Sciatic nerve (tissue), 2 donors: ENCODE data around the gene MAX. TPM values are rescaled to one million over a fixed set of nuclear protein-coding genes. Genes with fewer than 3 reads are reported as not detected.
A peak's percentile ranks its signal among the peaks of the same experiment; 100 is the strongest.

Source experiments
- ATAC-seq: fragments of 200-7000 bp; cut with Tn5 transposase; one replicate; pipeline ENCODE4 v1.9.1; 2020; ENCODE audit warnings: mild to moderate bottlenecking, moderate library complexity
- DNase-seq: peaks from one replicate; pipeline ENCODE4 v3.0.0-alpha.2; 2020; ENCODE audit warnings: low spot score
- intact Hi-C: fragments of 100-400 bp; cut with DNase I; formaldehyde crosslinking; loops from one replicate; pipeline ENCODE4 v1.14.2; 2022
- total RNA-seq: library from RNA; stranded (reverse); fragmentation: NEBNext Ultra II Directional; extraction: Animal tissue kit (Norgen Biotek cat#: 25700); gene quantifications from one replicate; pipeline ENCODE4 v1.2.1, GENCODE V29; 2021
- donor health status: DM: no; HTN: no; CAD: no.
- donor health status: DM: no; HTN: no; CAD: no.

The MAX gene
- total RNA-seq, 1 donor from 2014 or later: 131 TPM

GRCh38 chr14:65077318-65077717, 25.0 kb downstream of the MAX start:
- intact Hi-C loops: no loop called here

GRCh38 chr14:65075628-65076325, 26.5 kb downstream of the MAX start:
- intact Hi-C loops: no loop called here
- DNase-seq (peak; percentile 73), ATAC-seq (no peak)

More at GRCh38 chr14:65077318-65077717, 25.0 kb downstream of the MAX start:
- DNase-seq: no peak
- ATAC-seq: no peak

- intact Hi-C loops: no loop called here
- ATAC-seq (no peak), DNase-seq (no peak)
These were observed 27.7 kb downstream of the MAX start for GRCh38 chr14:65074449-65075150.

DNA sequence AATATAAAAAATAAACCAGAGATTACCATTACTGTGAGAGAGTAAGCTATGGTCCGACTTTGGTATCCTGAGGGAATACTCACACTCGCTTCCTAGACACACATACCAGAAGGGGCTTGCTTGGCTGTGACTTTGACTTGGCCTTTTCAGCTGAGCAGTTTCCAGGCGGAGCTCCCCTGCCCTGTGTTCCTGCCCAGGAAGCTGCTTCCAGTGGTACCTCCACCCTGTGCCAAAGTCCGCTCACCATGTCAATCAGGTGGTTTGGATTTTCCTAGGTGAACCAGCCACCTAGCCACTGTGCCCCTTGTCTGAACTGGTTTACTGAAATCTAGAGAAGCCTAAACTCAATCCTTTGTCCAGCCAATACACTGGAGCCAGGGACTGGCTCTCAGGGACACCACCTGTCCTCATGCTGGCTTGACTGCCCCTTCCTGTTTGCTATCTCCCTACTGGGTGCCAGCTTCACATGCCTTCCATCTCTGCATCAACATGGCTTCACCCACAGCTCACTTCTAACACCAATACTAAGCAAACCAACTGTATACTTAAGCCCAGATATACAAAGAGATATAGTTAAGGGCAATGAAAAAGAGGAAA, 28.6 kb downstream of the MAX start:
- intact Hi-C loops: no loop called here
- ATAC-seq (no peak), DNase-seq (no peak)

GRCh38 chr14:65072937-65073336, 29.4 kb downstream of the MAX start:
- DNase-seq (no peak), ATAC-seq (no peak)
- intact Hi-C loops: no loop called here

- intact Hi-C loops: no loop called here
- DNase-seq (no peak), ATAC-seq (peak; percentile 14)
These were observed 30.1 kb downstream of the MAX start for GRCh38 chr14:65072256-65072655.

DNA sequence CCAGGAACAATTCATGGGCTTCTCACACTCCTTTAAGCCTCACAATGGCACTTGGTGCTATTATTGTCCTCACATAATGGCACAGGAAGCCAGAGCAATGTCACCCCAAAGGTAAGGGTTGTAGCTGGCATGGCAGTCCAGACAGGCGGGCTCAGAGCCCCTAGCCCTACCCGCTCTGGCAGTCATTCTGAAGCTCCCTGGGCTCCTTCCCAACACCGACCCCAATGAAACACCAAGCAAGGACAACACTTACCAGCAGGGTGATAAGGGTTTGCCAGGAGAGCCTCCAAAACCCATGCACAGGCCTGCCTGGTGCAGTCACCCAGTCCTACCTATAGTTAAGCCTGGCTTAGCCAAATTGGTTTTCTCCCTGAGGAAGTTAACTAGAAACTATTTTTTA, 30.8 kb downstream of the MAX start:
- intact Hi-C loops: no loop called here
- ATAC-seq: no peak
- no peak for DNase-seq

GRCh38 chr14:65070471-65070976, 31.8 kb downstream of the MAX start:
- intact Hi-C loops: no loop called here
- DNase-seq (no peak), ATAC-seq (no peak)

DNA sequence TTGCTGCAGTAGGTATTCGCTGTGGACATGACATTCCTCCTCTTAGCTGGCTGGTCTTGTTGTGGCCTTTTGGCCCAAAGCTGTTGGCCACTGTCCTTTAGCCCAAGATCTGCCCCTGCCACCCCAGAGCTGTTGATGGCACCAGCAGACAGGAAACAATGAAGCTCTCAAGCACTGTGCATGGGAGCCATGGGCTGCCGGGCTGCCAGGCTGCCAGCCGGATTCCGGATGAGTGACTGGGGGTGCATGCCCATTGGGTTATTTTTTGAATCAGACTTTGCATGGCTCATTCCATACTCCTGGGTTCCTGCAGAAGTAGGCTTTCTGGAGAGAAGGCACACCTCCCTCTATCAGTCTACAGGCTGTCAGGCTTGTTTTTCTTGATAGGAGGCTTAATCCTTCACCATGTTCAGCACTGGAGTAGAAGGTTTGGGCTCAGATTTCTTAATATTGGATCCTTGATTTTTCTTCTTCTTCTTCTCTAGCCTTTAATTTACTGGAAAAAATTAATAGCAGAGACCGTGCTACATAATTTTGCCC, 32.4 kb downstream of the MAX start:
- no peak for DNase-seq

GRCh38 chr14:65065719-65066118, 36.6 kb downstream of the MAX start:
- no peak for DNase-seq
- ATAC-seq: no peak
- intact Hi-C loops: no loop called here

More for the DNA sequence above, 32.4 kb downstream of the MAX start:
- ATAC-seq: no peak
- intact Hi-C loops: no loop called here

GRCh38 chr14:65062096-65063075, 39.9 kb downstream of the MAX start:
- intact Hi-C loops: no loop called here
- ATAC-seq (peak; percentile 38), DNase-seq (no peak)

DNA sequence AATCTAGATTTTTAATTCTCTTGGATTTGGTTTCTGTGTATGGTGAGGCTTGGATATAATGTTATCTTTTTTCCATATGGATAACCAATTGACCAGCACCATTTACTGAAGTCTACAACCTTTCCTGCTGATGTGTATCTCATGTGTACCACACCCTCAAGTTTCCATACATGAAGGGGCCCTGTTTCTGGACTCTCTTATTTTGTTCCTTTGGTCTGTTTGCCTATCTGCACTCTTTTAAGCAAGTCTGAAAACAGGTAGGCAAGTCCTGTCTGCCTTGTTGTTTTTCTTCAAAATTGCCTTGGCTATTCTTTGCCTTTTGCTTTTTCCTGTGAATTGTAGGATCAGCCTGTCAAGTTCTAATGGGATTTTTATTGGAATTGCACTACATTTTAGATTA, 44.6 kb downstream of the MAX start:
- intact Hi-C loops: no loop called here
- ATAC-seq: no peak
- DNase-seq: no peak

GRCh38 chr14:65054471-65055085, 47.7 kb downstream of the MAX start:
- intact Hi-C loops: no loop called here
- peak; percentile 60 for ATAC-seq
- peak; percentile 57 for DNase-seq

- intact Hi-C loops: no loop called here
- no peak for DNase-seq
- no peak for ATAC-seq
These were observed 48.9 kb downstream of the MAX start for GRCh38 chr14:65053466-65053865.

DNA sequence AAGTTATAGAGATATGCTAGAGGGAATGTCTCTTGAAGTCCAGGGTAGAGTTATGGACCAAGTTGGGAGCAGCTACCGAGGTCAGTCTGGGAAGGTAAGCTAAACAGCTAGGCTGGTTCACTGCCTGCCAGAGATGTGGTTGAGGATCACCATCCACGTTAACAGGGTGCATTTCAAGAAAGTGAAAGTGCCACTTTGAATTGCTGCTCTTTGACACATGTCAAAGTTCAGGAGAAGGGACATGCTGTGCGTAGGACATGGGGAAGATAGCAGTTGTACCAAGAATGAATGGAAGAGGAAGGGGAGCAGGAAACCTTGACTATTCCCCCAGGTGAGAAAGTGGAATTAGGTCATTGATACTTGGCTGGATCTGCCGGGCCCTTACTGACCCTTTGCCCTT, 49.5 kb downstream of the MAX start:
- intact Hi-C loops: no loop called here
- DNase-seq (no peak), ATAC-seq (no peak)

GRCh38 chr14:65045709-65046108, 56.6 kb downstream of the MAX start:
- peak; percentile 56 for ATAC-seq
- intact Hi-C loops: no loop called here
- no peak for DNase-seq

GRCh38 chr14:65045006-65045405, 57.3 kb downstream of the MAX start:
- intact Hi-C loops: no loop called here
- DNase-seq (no peak), ATAC-seq (no peak)

DNA sequence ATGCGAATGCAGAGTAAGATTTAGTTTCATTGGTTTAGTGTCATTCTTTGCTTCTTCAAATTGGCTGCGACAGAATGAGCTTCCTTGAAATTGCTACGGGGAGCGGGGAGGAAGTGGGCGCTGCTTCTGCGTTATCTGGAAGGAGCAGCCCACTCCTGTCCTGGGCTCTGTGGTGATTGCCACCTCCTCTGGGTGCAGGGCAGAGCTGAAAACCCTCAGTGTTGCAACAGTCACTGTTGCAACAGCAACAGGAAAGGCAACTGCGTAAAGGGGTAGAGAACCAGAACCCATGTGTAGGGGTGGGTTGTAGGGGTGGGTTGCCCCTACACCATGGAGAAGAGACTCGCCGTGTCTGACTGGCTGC, 57.7 kb downstream of the MAX start:
- DNase-seq (peak; percentile 56), ATAC-seq (peak; percentile 61)
- intact Hi-C loops: no loop called here
